MM.1S (cell line): ENCODE data around the gene SFXN5.

Experiments used
- EZH2 ChIP-seq: fragments of 300-600 bp; sonication (generic); optimal IDR thresholded peaks from 2 replicates; pipeline ENCODE3; 2017; ENCODE audit warnings: low read depth, mild to moderate bottlenecking, antibody characterized with exemption, low read length, mixed read lengths
- TF ChIP-seq, protein P1 (sequence below): fragments of 300-600 bp; sonication (generic); IDR thresholded peaks from 2 replicates; pipeline ENCODE4 v1.5.1; 2016; ENCODE audit warnings: antibody characterized with exemption, low read length, mixed read lengths

DNA sequence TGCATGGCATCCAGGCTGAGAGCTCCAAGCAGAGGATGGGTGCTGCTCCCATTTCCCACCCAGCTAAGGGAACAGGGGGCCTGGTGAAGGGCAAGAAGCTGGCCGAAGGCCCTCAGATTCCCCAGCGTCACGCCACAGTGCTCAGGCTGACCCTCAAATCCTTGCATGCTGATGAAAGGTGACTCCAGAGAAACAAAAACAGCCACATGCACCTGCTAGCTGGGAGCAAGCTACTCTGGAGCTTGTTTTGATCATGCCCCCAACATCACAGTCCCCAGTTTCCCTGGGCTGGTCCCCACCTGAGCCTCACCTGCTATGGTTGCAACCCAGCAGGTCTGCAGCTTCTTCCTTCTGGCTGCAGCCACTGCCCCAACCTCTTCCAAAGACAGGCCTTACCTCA lies 28.0 kb upstream of the SFXN5 start:
- TF ChIP-seq EZH2, result no peak
- TF ChIP-seq, protein P1, sequence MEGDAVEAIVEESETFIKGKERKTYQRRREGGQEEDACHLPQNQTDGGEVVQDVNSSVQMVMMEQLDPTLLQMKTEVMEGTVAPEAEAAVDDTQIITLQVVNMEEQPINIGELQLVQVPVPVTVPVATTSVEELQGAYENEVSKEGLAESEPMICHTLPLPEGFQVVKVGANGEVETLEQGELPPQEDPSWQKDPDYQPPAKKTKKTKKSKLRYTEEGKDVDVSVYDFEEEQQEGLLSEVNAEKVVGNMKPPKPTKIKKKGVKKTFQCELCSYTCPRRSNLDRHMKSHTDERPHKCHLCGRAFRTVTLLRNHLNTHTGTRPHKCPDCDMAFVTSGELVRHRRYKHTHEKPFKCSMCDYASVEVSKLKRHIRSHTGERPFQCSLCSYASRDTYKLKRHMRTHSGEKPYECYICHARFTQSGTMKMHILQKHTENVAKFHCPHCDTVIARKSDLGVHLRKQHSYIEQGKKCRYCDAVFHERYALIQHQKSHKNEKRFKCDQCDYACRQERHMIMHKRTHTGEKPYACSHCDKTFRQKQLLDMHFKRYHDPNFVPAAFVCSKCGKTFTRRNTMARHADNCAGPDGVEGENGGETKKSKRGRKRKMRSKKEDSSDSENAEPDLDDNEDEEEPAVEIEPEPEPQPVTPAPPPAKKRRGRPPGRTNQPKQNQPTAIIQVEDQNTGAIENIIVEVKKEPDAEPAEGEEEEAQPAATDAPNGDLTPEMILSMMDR, result no peak
